Upper lobe of right lung (tissue), 1 donor: ENCODE measurements around the gene ZNF275. TPM values are rescaled to one million over a fixed set of nuclear protein-coding genes. Genes with fewer than 3 reads are reported as not detected.
"Not testable (repeated sequence)": the region's sequence is repeated elsewhere in the genome, so short reads cannot be mapped to it uniquely, and the experiment has no call there.

Source experiments
- ATAC-seq: fragments of 200-7000 bp; cut with Tn5 transposase; one replicate; pipeline ENCODE4 v1.9.1; 2020; ENCODE audit warnings: mild to moderate bottlenecking, moderate library complexity
- DNase-seq: peaks from one replicate; pipeline ENCODE4 v3.0.0-alpha.2; 2020
- H3K27ac ChIP-seq: fragments of 200-600 bp; one replicate; pipeline ENCODE4 v1.8.0; 2022
- H3K27me3 ChIP-seq: fragments of 200-600 bp; one replicate; pipeline ENCODE4 v1.8.0; 2022; ENCODE audit warnings: mild to moderate bottlenecking
- H3K36me3 ChIP-seq: fragments of 200-600 bp; one replicate; pipeline ENCODE4 v1.8.0; 2022
- H3K4me1 ChIP-seq: fragments of 200-600 bp; one replicate; pipeline ENCODE4 v1.8.0; 2022
- H3K4me3 ChIP-seq: fragments of 200-600 bp; one replicate; pipeline ENCODE4 v1.8.0; 2022; ENCODE audit warnings: mild to moderate bottlenecking
- H3K9me3 ChIP-seq: fragments of 200-600 bp; one replicate; pipeline ENCODE4 v1.8.0; 2022
- CTCF ChIP-seq: fragments of 200-600 bp; IDR thresholded peaks from one replicate; pipeline ENCODE4 v1.8.0; 2022; ENCODE audit warnings: antibody characterized with exemption
- intact Hi-C: fragments of 100-400 bp; cut with DNase I; formaldehyde crosslinking; loops from one replicate; pipeline ENCODE4 v1.11.0; 2022
- total RNA-seq: library from RNA; stranded (reverse); fragmentation: NEBNext Ultra II Directional; extraction: Animal tissue kit (Norgen Biotek cat#: 25700); gene quantifications from one replicate; pipeline ENCODE4 v1.2.1, GENCODE V29; 2021
- donor health status: DM: no; HTN: yes; CAD: no; lungs with severe emphysema.

Gene ZNF275
- total RNA-seq, 1 donor from 2014 or later = 9.0 TPM

- Histone ChIP-seq H3K27me3 (no peaks in the 10 kb centered on the region), H3K36me3 (no peaks in the 10 kb centered on the region), H3K27ac (no peak overlapping the region), H3K4me3 (no peak overlapping the region), H3K4me1 (no peaks in the 10 kb centered on the region), H3K9me3 (no peaks in the 10 kb centered on the region)
- intact Hi-C loops = no loop called here
- ATAC-seq = no peak
- no peak for TF ChIP-seq CTCF
- DNase-seq = no peak
Observed at GRCh38 chrX:153317306-153317705, 16.6 kb upstream of the ZNF275 start.

- intact Hi-C loops = no loop called here
- Histone ChIP-seq H3K9me3 (no peaks in the 10 kb centered on the region), H3K27ac (no peak overlapping the region), H3K4me1 (no peaks in the 10 kb centered on the region), H3K4me3 (no peak overlapping the region), H3K27me3 (no peaks in the 10 kb centered on the region), H3K36me3 (no peaks in the 10 kb centered on the region)
- ATAC-seq (no peak), DNase-seq (no peak)
- TF ChIP-seq CTCF = no peak
Observed at GRCh38 chrX:153317996-153318722, 15.8 kb upstream of the ZNF275 start.

- no peaks in the 10 kb centered on the region for H3K36me3 ChIP-seq
- no peak for TF ChIP-seq CTCF
- DNase-seq = no peak
- intact Hi-C loops = no loop called here
- no peaks in the 10 kb centered on the region for H3K27me3 ChIP-seq
- H3K9me3 ChIP-seq = no peaks in the 10 kb centered on the region
- H3K27ac ChIP-seq = no peak overlapping the region
- ATAC-seq = no peak
- no peak overlapping the region for H3K4me3 ChIP-seq
- H3K4me1 ChIP-seq = no peaks in the 10 kb centered on the region
Observed at GRCh38 chrX:153318811-153319210, 15.1 kb upstream of the ZNF275 start.

- H3K4me3 ChIP-seq = no peak overlapping the region
- H3K9me3 ChIP-seq = no peaks in the 10 kb centered on the region
- H3K36me3 ChIP-seq = no peaks in the 10 kb centered on the region
- intact Hi-C loops = no loop called here
- H3K27ac ChIP-seq = no peak overlapping the region
- H3K4me1 ChIP-seq = no peaks in the 10 kb centered on the region
- ATAC-seq = no peak
- no peak for DNase-seq
- H3K27me3 ChIP-seq = no peaks in the 10 kb centered on the region
- no peak for TF ChIP-seq CTCF
Observed at GRCh38 chrX:153319295-153320046, 14.5 kb upstream of the ZNF275 start.

- H3K36me3 ChIP-seq, H3K4me1 ChIP-seq, ATAC-seq, DNase-seq, intact Hi-C loops, H3K27ac ChIP-seq, H3K27me3 ChIP-seq, H3K4me3 ChIP-seq, H3K9me3 ChIP-seq: not testable (repeated sequence)
Observed at GRCh38 chrX:153320047-153320443, 13.9 kb upstream of the ZNF275 start.

- no peaks in the 10 kb centered on the region for H3K9me3 ChIP-seq
- no peak overlapping the region for H3K27ac ChIP-seq
- intact Hi-C loops = no loop called here
- no peaks in the 10 kb centered on the region for H3K36me3 ChIP-seq
- no peak for ATAC-seq
- no peak for DNase-seq
- no peak overlapping the region for H3K4me3 ChIP-seq
- TF ChIP-seq CTCF = no peak
- no peaks in the 10 kb centered on the region for H3K27me3 ChIP-seq
- H3K4me1 ChIP-seq = no peaks in the 10 kb centered on the region
Observed at GRCh38 chrX:153320555-153321184, 13.3 kb upstream of the ZNF275 start.
